ENCODE data around the gene PTPRK. TPM values are rescaled to one million over a fixed set of nuclear protein-coding genes. Genes with fewer than 3 reads are reported as not detected.

PTPRK gene
- total and polyA plus RNA-seq, 2 of the 13 experiments (the other 11 are each of a cell fraction or from before 2014, with no cell fraction given): 43.6 to 98.3 TPM

GRCh38 chr6:128062882-128063603 is 457.4 kb downstream of the PTPRK start (continued):
- TF ChIP-seq PATZ1 (CRISPR knock-in tag; IDR thresholded peaks at IDR 0.05): peak; percentile 93
- no peak for TF ChIP-seq CC2D1A (CRISPR knock-in tag; IDR thresholded peaks at IDR 0.05)
- TF ChIP-seq DR1 (CRISPR knock-in tag; IDR thresholded peaks at IDR 0.05): no peak
- no peak for TF ChIP-seq ZNF329 (CRISPR knock-in tag; IDR thresholded peaks at IDR 0.05; ENCODE audit: low read depth)
- TF ChIP-seq ARID4A (CRISPR knock-in tag; IDR thresholded peaks at IDR 0.05; ENCODE audit: borderline replicate concordance): no peak; the same call in 1 of the 2 replicates
- no peak for TF ChIP-seq SRF (IDR thresholded peaks at IDR 0.05; ENCODE audit: low read depth, low read length)
- no peak for TF ChIP-seq U2AF2 (IDR thresholded peaks at IDR 0.05; ENCODE audit: low read depth, low read length)
- no peak for TF ChIP-seq ATF7-NPFF (CRISPR knock-in tag; IDR thresholded peaks at IDR 0.05; ENCODE audit: low read depth)
- TF ChIP-seq MTA3 (CRISPR knock-in tag; IDR thresholded peaks at IDR 0.05): no peak
- TF ChIP-seq IRF1 (CRISPR knock-in tag; IDR thresholded peaks at IDR 0.05; ENCODE audit: low read depth): no peak
- TF ChIP-seq ZNF331 (CRISPR knock-in tag; IDR thresholded peaks at IDR 0.05): peak; percentile 41; the same call in 1 of the 2 replicates
- TF ChIP-seq RXRA (CRISPR knock-in tag; IDR thresholded peaks at IDR 0.05): no peak
- TF ChIP-seq SCMH1 (CRISPR knock-in tag; IDR thresholded peaks at IDR 0.05; ENCODE audit: borderline replicate concordance): no peak
- TF ChIP-seq MYNN (CRISPR knock-in tag; IDR thresholded peaks at IDR 0.05; ENCODE audit: low read depth): no peak
- no peak for TF ChIP-seq ZBTB38 (CRISPR knock-in tag; IDR thresholded peaks at IDR 0.05)
- no peak for TF ChIP-seq ZNF576 (CRISPR knock-in tag; IDR thresholded peaks at IDR 0.05)
- TF ChIP-seq NFYB (CRISPR knock-in tag; IDR thresholded peaks at IDR 0.05): no peak
- TF ChIP-seq GMEB1 (CRISPR knock-in tag; IDR thresholded peaks at IDR 0.05; ENCODE audit: borderline replicate concordance): no peak
- peak; percentile 79; the same call in 1 of the 2 replicates for TF ChIP-seq REPIN1 (CRISPR knock-in tag; IDR thresholded peaks at IDR 0.05; ENCODE audit: borderline replicate concordance, low read depth)
- no peak for TF ChIP-seq ZBTB1 (CRISPR knock-in tag; IDR thresholded peaks at IDR 0.05; ENCODE audit: borderline replicate concordance)
- TF ChIP-seq KDM4B (CRISPR knock-in tag; IDR thresholded peaks at IDR 0.05): 0 out of 2 replicates have a peak, but pooled peaks have one; percentile 20

Data from HepG2 (cell line).